ENCODE results near the gene LMTK2. TPM values are rescaled to one million over a fixed set of nuclear protein-coding genes. Genes with fewer than 3 reads are reported as not detected.

The LMTK2 gene
- total and polyA plus RNA-seq, 2 experiments from 2014 or later: 6.1 to 30.8 TPM

GRCh38 chr7:98112077-98112476, 5.4 kb downstream of the LMTK2 start:
- peaks cover 24% of the 10 kb centered on the region for H3K4me1 ChIP-seq (ENCODE audit: insufficient read depth)
- ATAC-seq (no peak), DNase-seq (ENCODE audit: low spot score) (no peak)
- H3K27ac ChIP-seq (ENCODE audit: low read depth): no peak overlapping the region
- H3K36me3 Mint-ChIP-seq (ENCODE audit: low read depth): peaks cover 3% of the 10 kb centered on the region; the same call in 2 of the 3 replicates
- H2AFZ ChIP-seq: no peak overlapping the region
- H3K27me3 ChIP-seq (ENCODE audit: insufficient read depth): no peaks in the 10 kb centered on the region
- peaks cover 64% of the 10 kb centered on the region for H4K20me1 ChIP-seq (replicated peaks; ENCODE audit: insufficient read depth)
- no peak overlapping the region for H3K4me3 Mint-ChIP-seq
- TF ChIP-seq ZNF331 (CRISPR knock-in tag; IDR thresholded peaks at IDR 0.05; ENCODE audit: low read depth) (no peak), POLR2AphosphoS5 (IDR thresholded peaks at IDR 0.05; ENCODE audit: low read depth) (no peak), ETS1 (IDR thresholded peaks at IDR 0.05) (no peak), STAT1 (IDR thresholded peaks at IDR 0.05; ENCODE audit: unreplicated experiment) (no peak), NANOG (IDR thresholded peaks at IDR 0.05; ENCODE audit: borderline replicate concordance) (no peak), CTCF (conservative IDR thresholded peaks at IDR 0.05; ENCODE audit: low read depth in 2 of 2) (no peak), ZNF114 (CRISPR knock-in tag; IDR thresholded peaks at IDR 0.05) (no peak), ZNF462 (CRISPR knock-in tag; IDR thresholded peaks at IDR 0.05) (no peak)
- H3K9me2 ChIP-seq (ENCODE audit: insufficient read depth): no peaks in the 10 kb centered on the region
- H3K36me3 ChIP-seq (ENCODE audit: insufficient read depth): no peaks in the 10 kb centered on the region
- no peaks in the 10 kb centered on the region for H3K27me3 Mint-ChIP-seq (ENCODE audit: insufficient read depth, low read depth, poor library complexity)
- H3K27ac Mint-ChIP-seq: no peak overlapping the region
- H3K4me3 ChIP-seq: no peak overlapping the region
- no peaks in the 10 kb centered on the region for H3F3A ChIP-seq (replicated peaks; ENCODE audit: low read depth)
- no peaks in the 10 kb centered on the region; the same call in 2 of the 3 replicates for H3K9me3 Mint-ChIP-seq
- H3K4me1 Mint-ChIP-seq: peaks cover 47% of the 10 kb centered on the region
- H3K79me2 ChIP-seq (replicated peaks; ENCODE audit: insufficient read depth): peaks cover 98% of the 10 kb centered on the region
- no peak overlapping the region for H3K4me2 ChIP-seq
